SK-N-DZ (cell line): Measurements from ENCODE around the gene C1QC. TPM values are rescaled to one million over a fixed set of nuclear protein-coding genes. Genes with fewer than 3 reads are reported as not detected.

Experiments
- DNase-seq: peaks from one replicate; pipeline ENCODE4 v3.0.0-alpha.2; 2015; ENCODE audit warnings: low spot score
- polyA plus RNA-seq, 2 experiments: library from polyadenylated mRNA; depleted of rRNA; stranded (reverse); fragments of >200 nt; gene quantifications; 2 replicates each; pipeline ENCODE4 v1.2.3, GENCODE V29; 2014

C1QC gene
- polyA plus RNA-seq (2014; cell fraction: cytosol; rRNA removed): not detected in 2 replicates
- polyA plus RNA-seq (2014; cell fraction: nucleus; rRNA removed): not detected in 2 replicates

- DNase-seq: no peak
Observed at GRCh38 chr1:22643381-22643780, at the start of gene C1QC. Gene C1QC (plus strand): TSS chr1:22643633. CDS start chr1:22644024, 391 bp downstream.

GRCh38 chr1:22594396-22594795 is 49.0 kb upstream of the C1QC start:
- DNase-seq: no peak

- no peak for DNase-seq
Observed at GRCh38 chr1:22595108-22595507, 48.3 kb upstream of the C1QC start.

GRCh38 chr1:22597301-22597965 is 46.0 kb upstream of the C1QC start:
- no peak for DNase-seq

GRCh38 chr1:22597996-22598395 is 45.4 kb upstream of the C1QC start:
- DNase-seq: no peak

GRCh38 chr1:22598736-22599135 is 44.7 kb upstream of the C1QC start:
- DNase-seq: no peak

GRCh38 chr1:22600071-22600816 is 43.2 kb upstream of the C1QC start:
- DNase-seq: no peak

- DNase-seq: no peak
Observed at GRCh38 chr1:22600817-22601605, 42.4 kb upstream of the C1QC start.

GRCh38 chr1:22601610-22602009 is 41.8 kb upstream of the C1QC start:
- no peak for DNase-seq

- no peak for DNase-seq
Observed at GRCh38 chr1:22602060-22602740, 41.2 kb upstream of the C1QC start.

GRCh38 chr1:22606161-22606560 is 37.3 kb upstream of the C1QC start:
- no peak for DNase-seq

GRCh38 chr1:22607154-22607553 is 36.3 kb upstream of the C1QC start:
- DNase-seq: no peak

- no peak for DNase-seq
Observed at GRCh38 chr1:22608361-22608760, 35.1 kb upstream of the C1QC start.

- no peak for DNase-seq
Observed at GRCh38 chr1:22609291-22609690, 34.1 kb upstream of the C1QC start.

- peak; percentile 13 for DNase-seq
Observed at GRCh38 chr1:22611530-22611947, 31.9 kb upstream of the C1QC start.

GRCh38 chr1:22612671-22613571 is 30.5 kb upstream of the C1QC start:
- DNase-seq: no peak

GRCh38 chr1:22613572-22613918 is 29.9 kb upstream of the C1QC start:
- DNase-seq: no peak

GRCh38 chr1:22613951-22614350 is 29.5 kb upstream of the C1QC start:
- DNase-seq: no peak

- no peak for DNase-seq
Observed at GRCh38 chr1:22615886-22616285, 27.5 kb upstream of the C1QC start.

- no peak for DNase-seq
Observed at GRCh38 chr1:22616571-22616970, 26.9 kb upstream of the C1QC start.

GRCh38 chr1:22618056-22618455 is 25.4 kb upstream of the C1QC start:
- no peak for DNase-seq
